ENCODE results near the gene NMNAT3.

NMNAT3 gene

DNA sequence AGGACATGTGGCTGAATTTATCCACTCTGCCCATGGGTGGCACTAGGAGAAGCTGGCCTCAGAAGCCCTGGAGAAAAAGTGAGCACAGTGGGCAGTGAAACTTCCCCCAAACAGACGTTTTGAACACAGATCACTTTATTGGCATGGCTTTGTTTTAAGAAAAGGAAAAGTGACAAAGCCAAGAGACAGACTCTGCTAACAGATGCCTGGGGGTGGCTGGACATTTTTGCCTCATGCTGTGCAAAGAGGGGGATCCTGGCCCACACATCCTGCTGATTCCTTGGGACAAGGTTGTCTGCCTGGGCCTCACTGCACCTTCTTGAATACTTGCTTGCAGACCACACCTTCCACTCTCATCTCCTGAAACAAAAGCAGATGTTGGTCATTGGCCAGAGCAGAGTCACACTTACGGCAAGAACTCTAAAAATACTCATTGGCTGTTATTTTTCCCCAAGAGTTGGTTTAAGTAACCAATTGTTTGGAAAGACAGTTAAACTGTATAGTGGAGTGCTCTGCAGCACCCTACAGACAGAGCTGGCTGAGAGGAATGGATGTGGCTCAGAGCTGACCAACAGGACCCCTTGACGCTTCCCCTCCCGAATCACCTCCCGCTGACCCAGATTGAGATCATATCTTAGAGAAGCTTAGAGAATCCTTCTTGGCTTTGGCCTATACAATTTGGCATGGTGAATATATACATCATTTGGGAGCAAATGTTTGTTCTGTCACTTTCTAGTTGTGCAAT, 160.3 kb downstream of the NMNAT3 start:
- no peak for DNase-seq

DNA sequence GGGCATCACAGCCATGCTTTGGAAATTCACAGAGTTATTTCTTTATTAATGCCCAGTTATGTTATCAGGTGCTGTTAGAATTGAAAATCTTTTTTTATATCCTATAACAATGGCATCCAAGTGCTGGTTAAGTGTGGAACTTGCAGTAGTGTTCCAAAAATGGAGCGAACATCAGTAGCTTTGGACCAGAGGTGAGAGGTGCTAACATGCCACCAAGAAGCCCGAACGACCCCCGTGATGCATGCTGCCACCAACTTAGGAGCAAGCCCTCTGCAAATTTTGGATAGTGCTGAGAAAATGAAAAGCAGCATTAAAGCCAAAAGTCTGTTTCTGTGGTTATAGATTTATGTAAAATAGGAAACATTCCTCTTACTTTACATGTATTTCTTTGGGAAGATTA, 163.0 kb downstream of the NMNAT3 start:
- DNase-seq, result no peak

All from DMS 273 treated with DMSO at 0.1 percent for 48 hours (cell line).